Dedifferentiated amniotic fluid mesenchymal stem cell (primary cell): ENCODE measurements around the gene SLC6A8.
"Not testable (repeated sequence)": the region's sequence is repeated elsewhere in the genome, so short reads cannot be mapped to it uniquely, and the experiment has no call there.

Source experiments
- DNase-seq: peaks from one replicate; pipeline ENCODE4 v3.0.0-alpha.2; 2016; ENCODE audit errors: extremely low spot score

SLC6A8 gene

DNA sequence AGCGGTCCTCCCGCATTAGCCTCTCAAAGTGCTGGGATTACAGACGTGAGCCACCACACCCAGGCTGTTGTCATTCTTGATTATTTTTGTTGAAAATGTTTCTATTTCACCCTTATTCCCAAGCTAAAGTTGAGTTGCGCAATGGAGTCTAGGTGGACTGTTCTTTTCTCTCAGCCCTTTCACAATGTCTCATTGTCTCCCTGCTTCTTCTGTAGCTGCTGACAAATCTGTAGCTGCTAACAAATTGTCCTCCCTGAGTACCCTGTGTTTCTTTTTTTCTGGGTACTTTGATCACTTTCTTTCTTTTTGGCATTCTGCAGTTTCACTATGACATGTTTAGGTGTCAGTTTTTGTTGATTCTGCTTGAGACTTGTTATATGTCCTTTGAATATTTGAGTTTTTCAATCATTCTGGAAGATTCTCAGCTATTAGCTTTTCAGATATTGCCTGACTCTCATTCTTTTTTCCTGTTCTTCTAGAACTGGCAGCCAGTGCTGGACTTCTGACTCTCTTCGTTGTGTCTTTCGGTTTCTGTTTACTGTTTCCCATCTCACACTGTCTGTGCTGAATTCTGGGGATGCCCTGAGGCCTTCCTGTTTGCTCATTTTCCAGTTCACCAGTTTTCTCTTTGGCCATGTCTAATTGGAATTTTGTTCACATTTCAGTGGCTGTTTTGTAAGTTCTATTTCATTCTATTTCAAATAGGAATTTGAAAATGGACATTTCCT lies 43.6 kb downstream of the SLC6A8 start:
- no peak for DNase-seq

DNA sequence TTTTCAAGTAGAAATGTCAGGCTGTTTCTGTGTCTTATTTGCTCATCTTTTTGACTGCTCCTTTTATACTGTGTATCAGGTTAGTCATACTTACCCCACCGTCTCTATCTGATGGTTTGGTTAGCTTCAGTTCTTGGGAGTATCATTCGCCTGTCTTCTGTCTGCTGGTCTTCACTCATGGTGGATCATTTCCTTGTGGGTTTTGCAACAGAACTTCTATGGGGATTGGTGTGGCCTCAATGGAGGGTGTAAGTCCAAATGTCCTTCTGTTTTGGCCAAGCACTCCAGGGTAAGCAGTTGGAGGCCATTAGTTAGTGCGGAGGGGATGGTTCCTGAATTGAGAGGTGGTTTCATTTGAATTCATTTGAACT lies 44.1 kb downstream of the SLC6A8 start:
- DNase-seq: no peak

DNA sequence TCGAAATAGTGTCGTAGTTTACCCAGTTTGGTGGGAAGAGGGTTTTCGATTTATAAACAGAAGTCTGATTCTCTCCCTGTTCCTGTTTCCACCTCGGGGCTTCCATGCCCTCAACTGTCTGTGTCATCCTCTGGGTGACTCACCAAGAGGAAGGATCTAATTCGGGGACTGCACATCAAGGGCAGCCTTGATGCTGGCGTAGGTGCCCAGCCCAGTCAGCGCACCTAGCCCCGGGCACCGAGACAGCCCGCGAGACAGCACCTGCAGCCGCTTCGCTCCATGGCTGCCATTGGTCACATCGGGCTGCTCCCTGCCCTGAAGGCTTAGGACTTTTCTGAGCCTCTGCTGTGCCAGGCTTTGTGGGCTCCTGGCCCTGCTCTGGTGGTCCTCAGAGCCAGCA lies 44.7 kb downstream of the SLC6A8 start:
- no peak for DNase-seq

DNA sequence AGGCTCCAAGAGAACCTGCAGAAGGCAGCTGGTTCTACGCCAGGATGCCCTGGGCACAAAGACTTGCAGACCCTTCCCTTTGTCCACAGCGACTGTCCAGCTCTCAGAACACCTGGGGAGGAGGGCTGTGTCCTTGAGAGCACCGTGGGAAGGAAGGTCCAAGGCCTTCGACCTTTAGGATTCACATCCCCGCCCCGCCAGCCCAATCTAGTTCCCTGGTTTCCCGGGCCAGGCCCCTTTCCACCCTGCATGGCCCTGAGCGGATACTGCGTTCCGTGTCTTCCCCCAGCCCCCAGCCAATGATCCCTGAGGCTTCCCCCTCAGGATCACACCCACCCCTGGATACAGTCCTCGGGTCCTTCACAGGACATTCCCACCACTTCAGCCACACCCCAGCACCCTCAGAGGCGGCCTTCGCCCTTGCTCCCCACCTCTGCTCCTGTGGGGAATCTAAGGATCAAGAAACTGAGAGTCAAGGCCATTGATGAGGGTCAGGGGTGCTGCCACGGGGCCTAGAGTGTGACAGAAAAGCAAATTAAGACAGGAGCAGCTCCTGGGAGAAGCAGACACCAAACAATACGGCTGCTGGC lies 46.0 kb downstream of the SLC6A8 start:
- DNase-seq: no peak

DNA sequence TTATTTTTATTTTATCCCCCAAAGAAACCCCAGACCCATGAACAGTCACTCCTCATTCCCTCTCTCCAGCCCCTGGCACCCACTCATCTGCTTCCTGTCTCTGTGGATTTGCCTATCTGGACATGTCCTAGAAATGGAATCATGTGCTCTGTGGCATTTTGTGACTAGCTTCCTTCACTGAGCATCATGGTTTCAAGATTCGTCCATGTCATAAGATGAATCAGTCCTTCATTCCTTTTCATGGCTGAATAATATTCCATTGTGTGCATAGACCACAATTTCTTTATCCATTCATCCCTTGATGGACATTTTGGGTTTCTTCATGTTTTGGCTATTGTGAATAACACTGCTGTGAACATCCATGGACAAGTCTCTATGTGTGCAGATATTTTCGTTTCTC lies 47.1 kb downstream of the SLC6A8 start:
- no peak for DNase-seq

DNA sequence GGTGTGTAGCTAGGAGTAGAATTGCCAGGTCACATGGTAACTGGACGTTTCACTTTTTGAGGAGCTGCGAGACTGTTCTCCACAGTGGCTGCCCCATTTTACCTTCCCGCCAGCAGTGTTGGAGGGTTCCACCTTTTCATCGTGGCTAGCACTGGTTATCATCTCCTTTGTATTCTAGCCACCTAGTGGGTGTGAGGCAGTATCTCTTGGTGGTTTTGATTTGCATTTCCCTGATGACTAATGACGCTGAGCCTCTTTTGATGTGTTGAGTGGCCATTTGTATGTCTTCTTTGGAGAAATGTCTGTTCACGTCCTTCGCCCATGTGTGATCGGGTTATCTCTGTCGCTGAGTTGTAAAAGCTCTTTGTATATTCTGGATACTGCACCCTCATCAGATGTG lies 47.5 kb downstream of the SLC6A8 start:
- no peak for DNase-seq

DNA sequence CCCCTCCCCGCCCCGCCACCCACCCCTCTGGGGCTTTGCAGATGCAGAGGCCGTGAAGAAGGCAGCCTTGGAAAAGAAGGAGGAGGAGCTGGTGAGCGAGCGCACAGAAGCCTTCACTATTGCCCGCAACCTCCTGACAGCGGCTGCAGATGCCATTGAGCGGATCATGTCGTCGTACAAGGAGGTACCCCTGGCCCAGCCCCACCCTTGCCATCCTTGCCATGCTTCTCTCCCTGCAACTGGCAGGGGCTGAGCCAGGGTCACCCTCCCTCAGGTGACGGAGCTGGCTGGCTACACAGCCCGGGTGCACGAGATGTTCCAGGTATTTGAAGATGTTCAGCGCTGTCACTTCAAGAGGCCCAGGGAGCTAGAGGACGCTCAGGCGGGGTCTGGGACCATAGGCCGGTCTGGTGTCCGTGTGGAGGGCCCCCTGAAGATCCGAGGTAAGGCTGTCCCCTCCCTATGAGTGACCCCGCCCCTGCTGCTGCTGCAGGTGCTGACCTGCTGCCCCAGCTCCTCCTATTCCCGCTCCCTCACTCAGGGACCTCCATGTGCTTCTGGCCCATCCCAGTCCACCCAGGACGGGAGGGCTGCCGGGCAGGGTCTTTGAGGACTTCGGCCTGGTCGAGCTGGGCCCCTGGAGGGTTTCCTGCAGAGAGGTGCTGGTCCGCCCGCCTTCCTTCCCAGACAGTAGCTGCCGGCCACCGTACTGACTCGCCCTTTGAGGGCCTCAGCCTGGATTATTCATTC lies 48.5 kb downstream of the SLC6A8 start:
- DNase-seq: no peak

DNA sequence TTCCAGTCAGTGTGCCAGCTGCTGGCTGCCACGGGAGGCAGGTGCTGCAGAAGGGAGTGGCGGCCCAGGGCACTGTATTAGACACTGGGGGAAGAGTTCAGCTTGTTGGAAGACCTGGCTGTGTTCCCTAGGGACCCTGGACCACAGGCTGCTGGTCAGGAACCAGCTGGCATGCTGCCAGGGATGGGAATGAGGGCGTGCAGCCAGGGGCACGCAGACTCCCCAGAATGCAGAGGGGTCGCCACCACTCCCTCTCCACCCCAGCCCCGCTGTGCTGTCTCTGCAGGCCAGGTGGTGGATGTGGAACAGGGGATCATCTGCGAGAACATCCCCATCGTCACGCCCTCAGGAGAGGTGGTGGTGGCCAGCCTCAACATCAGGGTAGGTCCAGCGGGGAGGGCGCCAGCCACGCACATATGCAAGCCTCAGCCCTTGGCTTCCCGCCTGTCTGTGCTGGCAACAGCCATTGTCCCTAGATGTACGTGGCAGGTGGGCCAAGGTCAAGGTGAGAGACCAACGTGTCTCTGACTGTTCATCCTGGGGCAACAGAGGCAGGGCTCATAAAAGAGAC lies 49.2 kb downstream of the SLC6A8 start:
- no peak for DNase-seq

DNA sequence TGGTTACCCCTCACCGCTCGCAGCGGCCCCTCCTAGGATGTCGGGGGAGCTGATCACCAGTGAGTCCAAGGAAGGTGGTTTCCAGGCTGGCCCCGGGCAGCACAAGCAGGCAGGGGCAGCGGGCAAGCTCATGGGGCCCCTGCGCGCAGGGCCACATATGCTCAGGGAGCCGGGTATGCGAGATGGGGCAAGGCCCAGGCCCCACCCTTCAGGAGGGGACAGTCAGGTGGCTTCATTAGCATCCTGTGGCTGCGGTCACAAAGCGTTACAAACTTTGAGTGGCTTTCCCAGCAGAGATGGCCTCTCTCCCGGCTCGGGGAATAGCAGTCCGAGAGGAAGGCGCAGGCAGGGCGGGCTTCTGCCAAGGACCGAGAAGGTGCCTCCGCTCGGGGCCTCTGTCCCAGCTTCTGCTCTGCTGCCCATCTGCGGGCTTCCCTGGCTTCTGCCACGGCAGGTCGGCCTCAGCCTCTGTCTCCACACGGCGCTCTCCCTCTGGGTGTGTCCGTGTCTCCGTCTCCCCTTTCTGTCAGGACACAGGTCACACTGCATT lies 50.4 kb downstream of the SLC6A8 start:
- no peak for DNase-seq

DNA sequence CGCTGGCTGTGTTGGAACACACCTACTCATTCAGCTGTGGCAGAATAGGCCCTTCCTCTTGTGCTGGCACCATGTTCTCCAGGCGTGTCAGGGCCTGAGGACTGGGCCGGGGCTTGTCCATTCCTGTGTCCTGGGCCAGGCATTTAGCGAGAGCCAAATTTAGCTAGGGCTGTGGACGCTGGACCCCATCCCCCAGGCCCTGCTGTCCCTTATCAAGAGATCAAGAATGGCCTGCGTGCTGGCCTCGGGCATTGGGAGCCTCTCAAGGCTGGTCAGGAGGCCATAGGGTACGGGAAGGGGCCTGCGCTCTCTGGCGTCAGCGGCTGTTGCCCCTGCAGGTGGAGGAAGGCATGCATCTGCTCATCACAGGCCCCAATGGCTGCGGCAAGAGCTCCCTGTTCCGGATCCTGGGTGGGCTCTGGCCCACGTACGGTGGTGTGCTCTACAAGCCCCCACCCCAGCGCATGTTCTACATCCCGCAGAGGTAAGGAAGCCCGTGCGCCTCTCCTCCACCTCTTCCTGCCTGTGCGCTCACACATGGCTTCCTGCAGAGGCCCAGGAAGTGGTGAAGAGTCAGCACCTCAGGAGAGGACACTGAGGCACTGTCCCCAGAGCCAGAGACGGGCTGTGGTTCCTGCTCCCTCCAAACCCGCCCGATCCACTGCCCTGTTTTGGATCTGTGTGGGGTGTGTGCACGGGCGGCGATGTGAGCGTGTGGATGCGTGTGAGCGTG lies 52.2 kb downstream of the SLC6A8 start:
- no peak for DNase-seq

DNA sequence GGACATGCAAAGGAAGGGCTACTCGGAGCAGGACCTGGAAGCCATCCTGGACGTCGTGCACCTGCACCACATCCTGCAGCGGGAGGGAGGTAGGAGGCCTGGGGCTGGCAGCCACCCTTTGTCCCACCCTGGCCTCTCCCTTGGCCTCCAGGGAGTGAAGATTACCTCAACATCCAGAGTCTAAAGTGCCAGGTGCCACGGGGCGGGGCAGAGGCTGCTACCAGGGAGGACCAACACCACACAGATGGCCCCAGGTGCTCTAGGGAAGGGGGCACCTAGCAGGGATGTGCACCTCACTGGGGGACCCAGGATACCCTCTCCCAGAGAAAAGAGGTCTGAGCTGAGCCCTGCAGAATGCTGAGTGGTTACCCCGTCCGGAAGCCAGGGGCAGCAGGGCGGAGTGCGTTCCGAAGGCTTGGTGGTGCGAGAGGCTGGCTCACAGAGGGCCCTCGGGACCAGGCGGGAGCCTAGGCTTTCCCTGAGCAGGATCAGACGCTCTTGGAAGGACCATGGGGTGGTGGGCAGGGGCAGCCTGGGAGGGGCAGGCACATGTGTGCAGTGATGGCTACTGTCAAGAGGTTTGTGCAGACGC lies 53.0 kb downstream of the SLC6A8 start:
- no peak for DNase-seq

DNA sequence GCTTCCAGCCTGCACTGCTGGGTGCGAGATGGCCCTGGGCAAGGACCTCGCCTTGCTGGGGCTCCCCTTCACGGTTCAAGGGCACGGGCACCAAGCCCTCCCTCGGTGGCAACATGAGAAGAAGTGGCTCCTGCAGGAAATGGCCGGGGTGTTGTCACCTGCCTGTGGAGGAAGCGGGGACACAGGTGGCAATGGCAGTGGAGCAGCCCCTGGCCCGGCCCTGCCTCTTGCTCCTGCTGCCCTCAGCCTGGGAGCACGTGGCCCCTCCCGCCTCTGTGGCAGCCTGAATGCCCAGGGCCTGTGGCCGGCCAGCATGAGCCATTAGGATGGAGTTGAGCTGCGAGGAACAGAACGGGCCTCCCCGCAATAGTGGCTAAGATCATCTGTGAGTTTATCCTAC lies 53.7 kb downstream of the SLC6A8 start:
- no peak for DNase-seq

DNA sequence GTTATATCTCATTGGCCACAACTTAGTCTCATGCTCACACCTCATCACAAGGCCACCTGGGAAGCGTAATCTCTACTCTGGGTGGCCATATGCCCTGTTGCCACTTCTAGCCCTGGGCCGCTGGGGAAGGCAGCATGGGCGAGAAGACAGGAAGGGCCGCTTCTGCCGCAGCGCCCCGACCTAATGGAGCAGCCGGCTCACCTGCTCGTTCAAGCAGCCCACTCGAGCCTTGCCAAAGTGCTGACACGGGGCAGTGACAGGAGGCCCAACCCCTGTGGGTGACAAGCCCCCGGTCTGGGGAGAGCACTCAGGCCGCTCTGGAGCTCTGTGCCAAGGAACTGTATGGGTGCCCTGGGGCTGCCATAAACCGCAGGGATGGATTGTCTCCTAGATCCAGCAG lies 54.4 kb downstream of the SLC6A8 start:
- DNase-seq: not testable (repeated sequence)

DNA sequence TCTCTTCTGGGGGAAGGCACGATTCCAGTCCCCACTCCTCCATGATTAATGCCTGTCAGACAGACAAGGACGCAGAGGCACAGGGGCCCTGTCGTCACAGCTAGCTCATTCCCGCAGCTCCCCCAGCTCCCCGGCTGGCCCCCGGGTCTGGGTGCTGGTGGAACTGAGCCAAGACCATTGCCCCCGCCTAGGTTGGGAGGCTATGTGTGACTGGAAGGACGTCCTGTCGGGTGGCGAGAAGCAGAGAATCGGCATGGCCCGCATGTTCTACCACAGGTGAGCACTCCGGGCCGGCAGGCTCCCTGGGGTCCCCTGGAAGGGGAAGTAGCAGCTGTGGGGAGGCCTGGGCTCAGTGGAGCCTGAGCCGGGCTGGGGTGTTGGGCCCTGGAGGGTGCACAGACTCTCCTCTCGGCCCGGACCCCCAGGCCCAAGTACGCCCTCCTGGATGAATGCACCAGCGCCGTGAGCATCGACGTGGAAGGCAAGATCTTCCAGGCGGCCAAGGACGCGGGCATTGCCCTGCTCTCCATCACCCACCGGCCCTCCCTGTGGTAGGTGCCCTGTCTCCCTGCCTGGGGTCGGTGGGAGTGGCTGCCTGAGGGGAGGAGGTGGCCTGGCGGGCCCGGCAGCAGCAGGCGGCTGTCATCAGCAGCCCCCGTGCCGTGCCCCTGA lies 55.2 kb downstream of the SLC6A8 start:
- DNase-seq: not testable (repeated sequence)

DNA sequence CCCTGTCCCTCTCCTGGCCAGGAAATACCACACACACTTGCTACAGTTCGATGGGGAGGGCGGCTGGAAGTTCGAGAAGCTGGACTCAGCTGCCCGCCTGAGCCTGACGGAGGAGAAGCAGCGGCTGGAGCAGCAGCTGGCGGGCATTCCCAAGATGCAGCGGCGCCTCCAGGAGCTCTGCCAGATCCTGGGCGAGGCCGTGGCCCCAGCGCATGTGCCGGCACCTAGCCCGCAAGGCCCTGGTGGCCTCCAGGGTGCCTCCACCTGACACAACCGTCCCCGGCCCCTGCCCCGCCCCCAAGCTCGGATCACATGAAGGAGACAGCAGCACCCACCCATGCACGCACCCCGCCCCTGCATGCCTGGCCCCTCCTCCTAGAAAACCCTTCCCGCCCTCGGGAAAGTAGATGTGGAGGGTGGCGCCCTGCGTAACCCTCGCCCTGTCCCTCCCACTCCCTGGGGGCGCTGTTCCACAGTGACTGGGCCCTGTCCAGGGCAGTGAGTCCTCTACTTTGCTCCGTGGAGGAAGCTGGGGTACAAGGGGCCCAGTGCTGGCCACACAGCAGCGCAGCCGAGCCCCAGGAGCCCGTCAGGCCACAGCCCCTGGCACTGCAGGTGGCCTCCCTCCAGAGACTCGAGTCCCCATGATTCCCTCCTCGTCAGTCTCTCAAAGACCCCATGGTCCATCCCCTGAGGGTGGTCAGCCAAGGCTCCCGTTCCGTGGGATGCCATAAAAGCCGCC lies 55.9 kb downstream of the SLC6A8 start:
- DNase-seq: not testable (repeated sequence)

DNA sequence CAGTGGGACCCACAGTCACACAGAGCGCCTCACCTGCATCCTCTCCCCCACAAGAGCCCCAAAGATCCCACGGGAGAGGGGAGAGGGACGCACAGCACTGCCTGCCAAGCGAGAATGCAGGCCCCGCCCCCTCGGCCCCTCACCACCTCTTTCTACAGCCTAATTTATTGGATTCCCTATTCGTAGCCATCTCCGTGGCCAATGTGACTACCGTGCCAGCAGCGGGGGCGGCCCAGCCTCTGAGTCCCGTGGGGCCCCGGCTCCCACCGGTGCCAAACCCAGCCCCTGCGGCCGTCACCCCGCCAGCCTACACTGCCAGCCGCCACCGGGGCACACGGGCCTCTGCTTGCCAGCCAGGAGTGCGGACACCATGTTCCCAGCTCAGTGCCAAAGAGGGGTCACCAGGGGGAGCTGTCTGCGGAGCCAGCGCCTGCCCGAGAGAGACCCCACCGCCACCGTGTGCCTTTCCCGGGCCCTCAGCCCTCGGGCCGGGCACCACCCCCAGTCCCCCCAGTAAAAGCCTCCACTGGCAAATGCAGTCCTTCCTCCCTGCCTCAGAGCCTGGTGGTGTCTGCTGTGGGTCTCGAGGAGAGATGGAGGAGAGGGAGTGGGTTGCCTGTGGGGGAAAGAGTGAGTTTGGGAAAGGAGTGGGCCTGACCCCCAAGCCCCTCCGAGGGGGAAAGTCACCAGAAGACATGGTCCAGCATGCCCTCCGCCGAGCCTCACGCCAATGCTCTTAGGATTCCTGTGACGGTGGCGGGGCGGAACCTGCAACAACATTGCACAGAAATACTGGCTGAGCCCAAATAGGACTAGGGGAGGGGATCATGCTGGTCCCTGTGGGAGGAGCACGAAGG lies 56.7 kb downstream of the SLC6A8 start:
- no peak for DNase-seq

DNA sequence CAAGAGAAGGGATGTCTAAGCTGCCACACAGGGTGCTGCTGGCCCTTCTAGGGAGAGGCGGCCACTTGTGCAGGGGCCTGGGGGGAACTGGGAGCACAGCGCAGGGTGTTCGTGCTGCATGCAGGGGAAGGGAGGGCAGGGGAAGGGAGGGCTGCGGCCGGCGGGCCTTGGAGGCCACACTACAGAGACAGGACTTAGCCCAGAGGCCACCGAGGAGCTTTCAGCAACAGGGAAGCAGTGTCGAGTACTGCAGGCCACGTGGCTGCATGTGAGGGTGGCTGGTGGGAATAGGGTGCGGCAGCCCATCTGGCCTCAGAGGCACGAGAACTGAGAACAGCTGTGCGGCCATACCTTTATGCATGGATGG lies 57.3 kb downstream of the SLC6A8 start:
- not testable (repeated sequence) for DNase-seq
